Activated T-helper 2 cell treated with anti-CD3 and anti-CD28 coated beads, Interferon-gamma antibody, Interleukin-2, Interleukin-4, amounts not matched to agents 10 μg/mL and 5 μg/mL and 100 μg/mL, durations not matched to agents 14 hours and 24 hours and 36 hours (primary cell): ENCODE measurements around the gene RLIM. TPM values are rescaled to one million over a fixed set of nuclear protein-coding genes. Genes with fewer than 3 reads are reported as not detected.

ENCODE experiments used
- total RNA-seq: library from RNA; stranded (reverse); gene quantifications from 2 replicates; pipeline ENCODE4 v1.2.3, GENCODE V29; 2022

The RLIM gene
- total RNA-seq, 1 donor from 2014 or later, result 38.7 TPM

Other genes with a start within 250 kb of the RLIM start
- gene SLC16A2, start 193.1 kb downstream of the RLIM start, total RNA-seq, result 1.1 and 1.5 TPM in 2 replicates